Keratinocyte (primary cell): ENCODE measurements around the gene OAS3. TPM values are rescaled to one million over a fixed set of nuclear protein-coding genes. Genes with fewer than 3 reads are reported as not detected.
"Not testable (repeated sequence)": the region's sequence is repeated elsewhere in the genome, so short reads cannot be mapped to it uniquely, and the experiment has no call there.

Source experiments
- DNase-seq: peaks from one replicate; pipeline ENCODE4 v3.0.0-alpha.2; 2011; ENCODE audit warnings: low read depth, missing footprints, low spot score
- FAIRE-seq: peaks from 2 replicates; lab custom pipeline; 2011; peaks lifted over from hg19 to GRCh38; lab: Jason Lieb, UNC
- H2AFZ ChIP-seq: 2 replicates; pipeline ENCODE4 v1.6.0; 2012; ENCODE audit warnings: low read length, control low read depth, inconsistent platforms; ENCODE audit not compliant: control insufficient read depth
- H3K27ac ChIP-seq: 2 replicates; pipeline ENCODE4 v1.5.1; 2011; ENCODE audit warnings: low read length; ENCODE audit not compliant: control insufficient read depth, insufficient read depth
- H3K27me3 ChIP-seq: 3 replicates; pipeline ENCODE4 v1.6.0; 2011; ENCODE audit warnings: low read length; ENCODE audit not compliant: control insufficient read depth, insufficient read depth; ENCODE audit errors: extremely low read depth
- H3K36me3 ChIP-seq, 2 experiments: 2 replicates in 1 of 2; 3 replicates in 1 of 2; pipeline ENCODE4 v1.5.1; 2011; ENCODE audit warnings: low read length in 2 of 2, mild to moderate bottlenecking in 1 of 2; ENCODE audit not compliant: control insufficient read depth in 2 of 2, insufficient read depth in 2 of 2; ENCODE audit errors: extremely low read depth in 1 of 2
- H3K4me1 ChIP-seq: 3 replicates; pipeline ENCODE4 v1.5.1; 2011; ENCODE audit warnings: low read length; ENCODE audit not compliant: control insufficient read depth, insufficient read depth; ENCODE audit errors: extremely low read depth
- H3K4me2 ChIP-seq: 3 replicates; pipeline ENCODE4 v1.6.0; 2011; ENCODE audit warnings: low read depth, low read length; ENCODE audit not compliant: control insufficient read depth, insufficient read depth; ENCODE audit errors: extremely low read depth
- H3K4me3 ChIP-seq, 3 experiments: fragments of 200-600 bp in 1 of 3; sonication (generic) in 1 of 3; 2 replicates in 2 of 3; 3 replicates in 1 of 3; pipeline ENCODE4 v1.5.1; 2011 to 2016; ENCODE audit warnings: low read length in 3 of 3, mild to moderate bottlenecking in 3 of 3, control low read depth in 2 of 3, inconsistent platforms in 1 of 3, low read depth in 1 of 3, mixed read lengths in 1 of 3, mixed run types in 1 of 3, moderate library complexity in 1 of 3; ENCODE audit not compliant: control insufficient read depth in 2 of 3, insufficient read depth in 2 of 3; ENCODE audit errors: extremely low read depth in 1 of 3
- H3K79me2 ChIP-seq: 2 replicates; pipeline ENCODE4 v1.6.0; 2012; ENCODE audit warnings: low read length; ENCODE audit not compliant: control insufficient read depth, insufficient read depth
- H3K9ac ChIP-seq: 3 replicates; pipeline ENCODE4 v1.6.0; 2011; ENCODE audit warnings: low read length; ENCODE audit not compliant: control insufficient read depth, insufficient read depth; ENCODE audit errors: extremely low read depth
- H3K9me1 ChIP-seq: 3 replicates; pipeline ENCODE4 v1.6.0; 2011; ENCODE audit warnings: low read length; ENCODE audit not compliant: control insufficient read depth, insufficient read depth; ENCODE audit errors: extremely low read depth
- H3K9me3 ChIP-seq: 2 replicates; pipeline ENCODE4 v1.5.1; 2012; ENCODE audit warnings: low read depth, low read length; ENCODE audit not compliant: control insufficient read depth
- H4K20me1 ChIP-seq: 3 replicates; pipeline ENCODE4 v1.6.0; 2011; ENCODE audit warnings: low read length; ENCODE audit not compliant: control insufficient read depth, insufficient read depth; ENCODE audit errors: extremely low read depth
- CTCF ChIP-seq, 3 experiments: IDR thresholded peaks in 1 of 3; conservative IDR thresholded peaks in 1 of 3; optimal IDR thresholded peaks in 1 of 3; 2 replicates in 2 of 3; 3 replicates in 1 of 3; pipeline versions ENCODE3 to v1.5.1; 2011; ENCODE audit warnings: low read length in 3 of 3, mild to moderate bottlenecking in 3 of 3, moderate library complexity in 2 of 3, control low read depth in 1 of 3, inconsistent platforms in 1 of 3; ENCODE audit not compliant: insufficient read depth in 2 of 3; ENCODE audit errors: extremely low read depth in 1 of 3
- EZH2 ChIP-seq: IDR thresholded peaks from one replicate; pipeline ENCODE4 v1.6.1; 2012; ENCODE audit warnings: inconsistent platforms, mild to moderate bottlenecking, low read length, moderate library complexity
- dilution Hi-C: fragments of 300-500 bp; cut with MboI; formaldehyde crosslinking; loops from one replicate; pipeline ENCODE4 v1.7.0; 2020; ENCODE audit warnings: low sequenced_read_pairs; ENCODE audit not compliant: extremely low pct_ligation_motif_present
- polyA plus RNA-seq, 5 experiments: library from polyadenylated mRNA; depleted of rRNA in 3 of 5; stranded (reverse) in 3 of 5; stranded (forward) in 1 of 5; unstranded in 1 of 5; fragments of >200 nt; gene quantifications; 1 replicate in 1 of 5; 2 replicates in 3 of 5; 3 replicates in 1 of 5; pipeline versions ENCODE4 v1.2.1 to v1.2.3, GENCODE V29; 2011 to 2012; ENCODE audit warnings: missing spikeins in 2 of 5, low read depth in 1 of 5, low replicate concordance in 1 of 5

The OAS3 gene
- polyA plus RNA-seq, 1 donor (not counting 4 experiments of a cell fraction or from before 2014, with no cell fraction given), result 59.2 TPM

DNA sequence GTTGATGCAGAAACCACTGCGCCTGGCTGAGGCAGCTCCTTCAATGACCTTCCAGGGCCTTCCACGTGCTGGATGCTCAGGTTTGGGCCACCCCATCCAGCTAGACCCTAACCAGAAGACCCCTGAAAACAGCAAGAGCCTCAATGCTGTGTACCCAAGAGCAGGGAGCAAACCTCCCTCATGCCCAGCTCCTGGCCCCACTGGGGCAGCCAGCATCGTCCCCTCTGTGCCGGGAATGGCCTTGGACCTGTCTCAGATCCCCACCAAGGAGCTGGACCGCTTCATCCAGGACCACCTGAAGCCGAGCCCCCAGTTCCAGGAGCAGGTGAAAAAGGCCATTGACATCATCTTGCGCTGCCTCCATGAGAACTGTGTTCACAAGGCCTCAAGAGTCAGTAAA is 10.5 kb downstream of the OAS3 start:
- Histone ChIP-seq H3K27ac (no peak overlapping the region), H3K4me3 (no peak overlapping the region), H3K4me2 (no peak overlapping the region), H2AFZ (no peak overlapping the region), H3K36me3 (peaks cover 18 to 22% of the 10 kb centered on the region in 2 experiments), H3K9me3 (no peaks in the 10 kb centered on the region), H4K20me1 (no peaks in the 10 kb centered on the region), H3K4me1 (no peaks in the 10 kb centered on the region), H3K9ac (no peak overlapping the region), H3K27me3 (no peaks in the 10 kb centered on the region), H3K9me1 (no peaks in the 10 kb centered on the region), H3K79me2 (peaks cover 3% of the 10 kb centered on the region)
- DNase-seq (no peak), FAIRE-seq (no peak)
- dilution Hi-C loops, result no loop called here
- no peak for TF ChIP-seq EZH2
- no peak for TF ChIP-seq CTCF (optimal IDR thresholded peaks at IDR 0.05 in 1 of 3, IDR thresholded peaks at IDR 0.05 in 1 of 3, conservative IDR thresholded peaks at IDR 0.05 in 1 of 3; ENCODE audit: extremely low read depth in 1 of 3, insufficient read depth in 2 of 3, low read length in 3 of 3)

GRCh38 chr12:112950701-112951100 is 12.4 kb downstream of the OAS3 start:
- DNase-seq (no peak), FAIRE-seq (no peak)
- Histone ChIP-seq H3K27ac (no peak overlapping the region), H3K36me3 (peaks cover 16% of the 10 kb centered on the region in 2 experiments), H3K4me3 (no peak overlapping the region), H2AFZ (no peak overlapping the region), H3K4me2 (no peak overlapping the region), H3K9me1 (no peaks in the 10 kb centered on the region), H3K4me1 (no peaks in the 10 kb centered on the region), H3K9me3 (no peaks in the 10 kb centered on the region), H4K20me1 (no peaks in the 10 kb centered on the region), H3K9ac (no peak overlapping the region), H3K27me3 (no peaks in the 10 kb centered on the region), H3K79me2 (no peaks in the 10 kb centered on the region)
- TF ChIP-seq EZH2, result no peak
- dilution Hi-C loops, result no loop called here

DNA sequence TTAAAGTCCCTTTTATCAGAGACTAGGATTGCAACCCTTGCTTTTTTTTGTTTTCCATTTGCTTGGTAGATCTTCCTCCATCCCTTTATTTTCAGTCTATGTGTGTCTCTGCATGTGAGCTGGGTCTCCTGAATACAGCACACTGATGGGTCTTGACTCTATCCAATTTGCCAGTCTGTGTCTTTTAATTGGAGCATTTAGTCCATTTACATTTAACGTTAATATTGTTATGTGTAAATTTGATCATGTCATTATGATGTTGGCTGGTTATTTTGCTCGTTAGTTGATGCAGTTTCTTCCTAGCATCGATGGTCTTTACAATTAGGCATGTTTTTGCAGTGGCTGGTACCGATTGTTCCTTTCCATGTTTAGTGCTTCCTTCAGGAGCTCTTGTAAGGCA is 18.9 kb downstream of the OAS3 start:
- H3K79me2 ChIP-seq, H3K27me3 ChIP-seq, H3K9ac ChIP-seq, H3K9me1 ChIP-seq, FAIRE-seq, H3K27ac ChIP-seq, H2AFZ ChIP-seq, H3K4me2 ChIP-seq, H3K36me3 ChIP-seq, DNase-seq, H4K20me1 ChIP-seq, dilution Hi-C loops, H3K4me1 ChIP-seq, H3K9me3 ChIP-seq, H3K4me3 ChIP-seq: not testable (repeated sequence)
